MM.1S (cell line): ENCODE measurements around the gene TDRD3.

Source experiments
- DNase-seq: peaks from one replicate; pipeline ENCODE4 v3.0.0-alpha.2; 2015
- H2AFZ ChIP-seq: fragments of 300-600 bp; sonication (generic); 2 replicates; pipeline ENCODE4 v1.6.0; 2016; ENCODE audit warnings: antibody characterized with exemption, low read length
- H3F3A ChIP-seq: fragments of 300-600 bp; sonication (generic); 2 replicates; pipeline ENCODE4 v1.6.1; 2016; ENCODE audit warnings: mild to moderate bottlenecking, antibody characterized with exemption, low read length, moderate library complexity, mixed read lengths; ENCODE audit not compliant: insufficient read depth
- H3K27ac ChIP-seq: fragments of 300-600 bp; sonication (generic); 2 replicates; pipeline ENCODE4 v1.5.1; 2016; ENCODE audit warnings: mild to moderate bottlenecking, low read length
- H3K27me3 ChIP-seq: fragments of 300-600 bp; sonication (generic); replicated peaks from 2 replicates; pipeline ENCODE4 v1.6.0; 2016; ENCODE audit warnings: low read length; ENCODE audit not compliant: insufficient read depth
- H3K36me3 ChIP-seq: fragments of 300-600 bp; sonication (generic); replicated peaks from 2 replicates; pipeline ENCODE4 v1.6.1; 2016; ENCODE audit warnings: mild to moderate bottlenecking, low read length, mixed read lengths; ENCODE audit not compliant: insufficient read depth
- H3K4me1 ChIP-seq: fragments of 300-600 bp; sonication (generic); 2 replicates; pipeline ENCODE4 v1.6.1; 2016; ENCODE audit warnings: low read length, mixed read lengths
- H3K4me2 ChIP-seq: fragments of 300-600 bp; sonication (generic); 2 replicates; pipeline ENCODE4 v1.6.0; 2016; ENCODE audit warnings: low read depth, low read length
- H3K4me3 ChIP-seq: fragments of 300-600 bp; sonication (generic); 2 replicates; pipeline ENCODE4 v1.5.1; 2016; ENCODE audit warnings: low read length, mixed read lengths
- H3K79me2 ChIP-seq: fragments of 300-600 bp; sonication (generic); 2 replicates; pipeline ENCODE4 v1.6.1; 2016; ENCODE audit warnings: mixed run types, low read length, mixed read lengths
- H3K9ac ChIP-seq: fragments of 300-600 bp; sonication (generic); 2 replicates; pipeline ENCODE4 v1.6.1; 2016; ENCODE audit warnings: low read length, mixed read lengths
- H3K9me2 ChIP-seq: fragments of 300-600 bp; sonication (generic); replicated peaks from 2 replicates; pipeline ENCODE4 v1.6.1; 2016; ENCODE audit warnings: mild to moderate bottlenecking, low read length, mixed read lengths; ENCODE audit not compliant: insufficient read depth
- H3K9me3 ChIP-seq: fragments of 300-600 bp; sonication (generic); replicated peaks from 2 replicates; pipeline ENCODE4 v1.6.1; 2016; ENCODE audit warnings: mild to moderate bottlenecking, low read length, mixed read lengths; ENCODE audit not compliant: insufficient read depth
- H4K20me1 ChIP-seq: fragments of 300-600 bp; sonication (generic); 2 replicates; pipeline ENCODE4 v1.6.1; 2016; ENCODE audit warnings: mild to moderate bottlenecking, low read length, moderate library complexity, mixed read lengths; ENCODE audit not compliant: insufficient read depth
- CTCF ChIP-seq: fragments of 300-600 bp; sonication (generic); IDR thresholded peaks from 2 replicates; pipeline ENCODE4 v1.5.1; 2016; ENCODE audit warnings: antibody characterized with exemption, low read length, mixed read lengths
- EZH2 ChIP-seq: fragments of 300-600 bp; sonication (generic); optimal IDR thresholded peaks from 2 replicates; pipeline ENCODE3; 2017; ENCODE audit warnings: low read depth, mild to moderate bottlenecking, antibody characterized with exemption, low read length, mixed read lengths
- EZH2phosphoT487 ChIP-seq: fragments of 300-600 bp; sonication (generic); IDR thresholded peaks from 2 replicates; pipeline ENCODE4 v1.6.1; 2018; ENCODE audit warnings: antibody characterized with exemption, low read length

Gene TDRD3

DNA sequence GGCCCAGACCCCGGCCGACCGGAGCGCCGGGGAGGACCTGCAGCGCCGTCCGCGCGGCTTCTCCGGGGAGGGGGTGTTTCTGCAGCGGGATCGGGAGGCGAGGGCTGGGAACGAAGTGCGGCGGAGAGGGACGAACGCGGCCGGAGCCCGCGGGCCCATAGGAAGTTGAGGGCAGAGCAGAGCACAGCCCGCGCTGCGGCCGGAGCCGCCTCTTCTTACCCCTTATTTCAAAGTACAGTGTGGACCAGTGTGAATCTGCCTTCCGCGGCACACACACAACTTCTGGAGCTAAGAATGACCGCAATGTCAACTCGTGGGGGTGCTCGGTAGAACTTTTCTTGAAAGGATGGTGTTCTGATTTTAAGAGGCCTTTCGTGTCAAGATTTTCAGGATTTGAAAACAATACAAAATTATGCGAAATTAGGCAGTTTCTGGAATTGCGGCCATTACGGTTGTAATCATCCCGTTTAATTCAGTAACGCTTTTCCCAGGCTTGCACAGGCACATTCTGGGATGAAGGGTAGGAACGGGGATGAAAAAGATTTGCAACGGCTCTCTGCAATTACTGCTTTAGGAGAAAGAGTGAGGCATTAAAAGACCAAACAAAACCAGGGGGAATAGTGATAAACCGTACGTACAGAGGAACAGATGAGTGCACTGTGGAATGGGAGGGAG lies 821 bp downstream of the TDRD3 start:
- no peaks in the 10 kb centered on the region for H3K27me3 ChIP-seq
- H3K27ac ChIP-seq: peak overlapping the region; percentile 61; the same call in 1 of the 2 replicates
- no peaks in the 10 kb centered on the region for H3K9me3 ChIP-seq
- peak overlapping the region; percentile 80 for H3K9ac ChIP-seq
- H3K4me1 ChIP-seq: 0 out of 2 replicates have a peak, but pooled peaks cover 8% of the 10 kb centered on the region
- DNase-seq: peak; percentile 48
- no peaks in the 10 kb centered on the region for H3K9me2 ChIP-seq
- H4K20me1 ChIP-seq: no peaks in the 10 kb centered on the region
- no peak for TF ChIP-seq EZH2phosphoT487
- no peak for TF ChIP-seq EZH2
- no peak for TF ChIP-seq CTCF
- peak overlapping the region; percentile 64 for H2AFZ ChIP-seq
- H3K36me3 ChIP-seq: no peaks in the 10 kb centered on the region
- H3K79me2 ChIP-seq: peaks cover 30% of the 10 kb centered on the region
- peak overlapping the region; percentile 73 for H3K4me3 ChIP-seq
- H3K4me2 ChIP-seq: peak overlapping the region; percentile 66
- H3F3A ChIP-seq: peaks cover 3% of the 10 kb centered on the region; the same call in 1 of the 2 replicates

DNA sequence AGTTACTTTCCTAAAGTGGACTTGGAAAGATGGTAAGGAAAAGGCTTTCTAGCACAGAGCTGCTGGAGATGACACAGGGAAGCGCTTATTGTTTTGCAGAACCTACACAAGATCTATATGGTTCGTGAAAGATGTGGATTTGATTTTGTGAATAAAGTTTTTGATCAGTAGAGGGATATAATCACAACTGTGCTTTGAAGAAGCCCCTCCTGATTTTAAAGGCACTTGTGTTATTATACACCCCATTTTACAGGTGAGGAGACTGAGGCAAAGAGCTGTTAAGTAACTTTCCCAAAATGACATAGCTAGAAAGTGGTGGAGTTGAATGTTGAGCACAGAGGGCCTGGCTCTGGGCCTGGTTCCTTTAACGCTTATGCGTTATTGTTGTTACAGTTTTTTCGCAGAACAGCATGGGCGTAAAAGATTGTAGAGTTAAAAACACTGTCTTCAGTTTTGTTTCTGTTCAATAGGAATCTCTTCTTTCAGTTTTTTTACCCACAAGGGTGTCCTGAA lies 1.4 kb downstream of the TDRD3 start:
- Histone ChIP-seq H3K4me1 (peaks cover 11% of the 10 kb centered on the region; the same call in 1 of the 2 replicates), H3K27ac (peak overlapping the region; percentile 61; the same call in 1 of the 2 replicates), H3F3A (peaks cover 3% of the 10 kb centered on the region; the same call in 1 of the 2 replicates), H3K79me2 (peaks cover 32% of the 10 kb centered on the region), H3K36me3 (no peaks in the 10 kb centered on the region), H3K27me3 (no peaks in the 10 kb centered on the region), H3K9ac (peak overlapping the region; percentile 80; the same call in 1 of the 2 replicates), H3K9me2 (no peaks in the 10 kb centered on the region), H3K9me3 (no peaks in the 10 kb centered on the region), H3K4me3 (peak overlapping the region; percentile 73), H2AFZ (peak overlapping the region; percentile 64), H3K4me2 (peak overlapping the region; percentile 66), H4K20me1 (no peaks in the 10 kb centered on the region)
- no peak for DNase-seq
- TF ChIP-seq EZH2phosphoT487 (no peak), EZH2 (no peak), CTCF (no peak)

DNA sequence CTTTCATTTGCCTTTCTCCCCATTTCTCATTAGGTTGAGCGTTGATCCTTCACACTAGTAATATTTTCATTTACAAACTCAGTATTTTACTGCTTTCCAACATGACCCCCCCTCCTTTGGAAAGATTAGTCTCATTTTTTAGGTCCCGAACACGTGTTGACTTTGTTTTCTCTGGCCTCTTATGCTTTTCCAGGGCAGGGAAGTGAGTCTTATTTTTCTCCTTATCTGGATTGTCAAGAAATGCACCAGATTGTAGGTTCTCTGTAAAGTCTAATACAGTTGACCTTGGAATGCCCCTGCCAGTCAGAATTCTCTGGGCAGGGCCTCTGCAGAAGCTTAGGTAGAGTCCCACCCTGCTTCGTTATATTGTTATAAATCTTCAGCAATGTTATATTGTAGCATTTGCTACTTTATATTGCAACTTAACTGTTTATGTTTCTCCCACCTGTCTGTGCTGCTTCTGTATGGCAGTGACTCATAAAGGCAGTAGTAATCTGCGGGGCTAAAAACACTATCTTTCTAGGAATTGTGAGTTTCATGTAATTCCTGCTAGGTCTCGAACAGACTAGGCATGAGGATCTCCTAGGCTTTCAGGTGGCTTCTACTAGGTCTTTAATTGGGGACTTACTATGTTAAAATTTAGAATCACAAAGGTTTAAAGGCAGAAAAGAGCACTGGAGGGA lies 2.0 kb downstream of the TDRD3 start:
- no peak for TF ChIP-seq EZH2
- no peak for TF ChIP-seq EZH2phosphoT487
- no peak for TF ChIP-seq CTCF
- Histone ChIP-seq H3K9me3 (no peaks in the 10 kb centered on the region), H3K9me2 (no peaks in the 10 kb centered on the region), H3K27me3 (no peaks in the 10 kb centered on the region), H2AFZ (no peak overlapping the region), H3K4me3 (peak overlapping the region; percentile 73; the same call in 1 of the 2 replicates), H3K79me2 (peaks cover 38% of the 10 kb centered on the region), H3K4me2 (peak overlapping the region; percentile 66; the same call in 1 of the 2 replicates), H3F3A (peaks cover 3% of the 10 kb centered on the region; the same call in 1 of the 2 replicates), H3K4me1 (peaks cover 13% of the 10 kb centered on the region; the same call in 1 of the 2 replicates), H3K27ac (no peak overlapping the region), H3K36me3 (no peaks in the 10 kb centered on the region), H4K20me1 (no peaks in the 10 kb centered on the region), H3K9ac (no peak overlapping the region)
- no peak for DNase-seq
